Right renal cortex interstitium (tissue), 3 donors: ENCODE data around the gene GPR158. TPM values are rescaled to one million over a fixed set of nuclear protein-coding genes. Genes with fewer than 3 reads are reported as not detected.

ENCODE experiments used
- DNase-seq, 3 donors: peaks; one replicate each; pipeline ENCODE4 v3.0.0-alpha.2; 2013; ENCODE audit warnings: low read depth in 3 of 3, low spot score in 2 of 3
- polyA plus RNA-seq, 3 donors: library from polyadenylated mRNA; unstranded; fragments of 120-200 nt; gene quantifications; one replicate each; pipeline ENCODE4 v1.2.1, GENCODE V29; 2013; ENCODE audit not compliant: insufficient read length in 3 of 3

Gene GPR158
- polyA plus RNA-seq, 3 donors = 0.24 to 0.32 (median 0.31) TPM

GRCh38 chr10:25388862-25389206 lies 214.0 kb downstream of the GPR158 start:
- DNase-seq = no peak

GRCh38 chr10:25390733-25391132 lies 215.9 kb downstream of the GPR158 start:
- no peak for DNase-seq

- DNase-seq = no peak
Observed at GRCh38 chr10:25392132-25392531, 217.3 kb downstream of the GPR158 start.

- no peak for DNase-seq
Observed at GRCh38 chr10:25393621-25394020, 218.8 kb downstream of the GPR158 start.

- no peak for DNase-seq
Observed at GRCh38 chr10:25398680-25399079, 223.9 kb downstream of the GPR158 start.

- no peak for DNase-seq
Observed at GRCh38 chr10:25405871-25406270, 231.1 kb downstream of the GPR158 start.

- no peak for DNase-seq
Observed at GRCh38 chr10:25417611-25418010, 242.8 kb downstream of the GPR158 start.

- DNase-seq = no peak
Observed at GRCh38 chr10:25425776-25426175, 251.0 kb downstream of the GPR158 start.

- no peak for DNase-seq
Observed at GRCh38 chr10:25436431-25436830, 261.6 kb downstream of the GPR158 start.

- DNase-seq = no peak
Observed at GRCh38 chr10:25441270-25441669, 266.5 kb downstream of the GPR158 start.

GRCh38 chr10:25444266-25444665 lies 269.5 kb downstream of the GPR158 start:
- DNase-seq = no peak

GRCh38 chr10:25451401-25451800 lies 276.6 kb downstream of the GPR158 start:
- DNase-seq = no peak

GRCh38 chr10:25453619-25454018 lies 278.8 kb downstream of the GPR158 start:
- no peak for DNase-seq

GRCh38 chr10:25455980-25456567 lies 281.3 kb downstream of the GPR158 start:
- no peak for DNase-seq

- no peak for DNase-seq
Observed at GRCh38 chr10:25457552-25457951, 282.8 kb downstream of the GPR158 start.

GRCh38 chr10:25465582-25466372 lies 291.0 kb downstream of the GPR158 start:
- DNase-seq = no peak

- no peak for DNase-seq
Observed at GRCh38 chr10:25467881-25468280, 293.1 kb downstream of the GPR158 start.

GRCh38 chr10:25481467-25481866 lies 306.7 kb downstream of the GPR158 start:
- no peak for DNase-seq

- DNase-seq = no peak
Observed at GRCh38 chr10:25483999-25484398, 309.2 kb downstream of the GPR158 start.

- DNase-seq = no peak
Observed at GRCh38 chr10:25487266-25487665, 312.5 kb downstream of the GPR158 start.

- DNase-seq = no peak
Observed at GRCh38 chr10:25492040-25492439, 317.2 kb downstream of the GPR158 start.

- no peak for DNase-seq
Observed at GRCh38 chr10:25492680-25493079, 317.9 kb downstream of the GPR158 start.
